MCF 10A (cell line): Measurements from ENCODE around the gene APOL1. TPM values are rescaled to one million over a fixed set of nuclear protein-coding genes. Genes with fewer than 3 reads are reported as not detected.

ENCODE experiments used
- BruUV-seq: library from RNA; stranded (reverse); fragments of 400-500 nt; replicated peaks from 2 replicates; lab custom pipeline; 2021; lab: Mats Ljungman, UMichigan
- CTCF ChIA-PET: fragments of 300-600 bp; sonication (Branson Sonifier 250); formaldehyde crosslinking; extraction: SDS; loops from one replicate; lab custom pipeline; 2021; ENCODE audit warnings: antibody characterized with exemption, inconsistent platforms; lab: Yijun Ruan, JAX
- POLR2A ChIA-PET: fragments of 300-600, 350-650 bp; sonication (Branson Sonifier 250); formaldehyde crosslinking; extraction: SDS; loops from one replicate; lab custom pipeline; 2020; ENCODE audit warnings: antibody characterized with exemption, inconsistent platforms; lab: Yijun Ruan, JAX
- DNase-seq: peaks from one replicate; pipeline ENCODE4 v3.0.0-alpha.2; 2018; ENCODE audit not compliant: unreplicated experiment
- H3K27ac Mint-ChIP-seq: one replicate; pipeline ENCODE4 v1.8.0; 2022; ENCODE audit warnings: mild to moderate bottlenecking, low read depth, mixed read lengths; ENCODE audit not compliant: unreplicated experiment
- H3K27me3 Mint-ChIP-seq: one replicate; pipeline ENCODE4 v1.8.0; 2022; ENCODE audit warnings: mixed read lengths; ENCODE audit not compliant: insufficient read depth, unreplicated experiment
- H3K36me3 Mint-ChIP-seq: one replicate; pipeline ENCODE4 v1.8.0; 2022; ENCODE audit warnings: mild to moderate bottlenecking, moderate library complexity, mixed read lengths; ENCODE audit not compliant: insufficient read depth, unreplicated experiment
- H3K4me1 Mint-ChIP-seq: one replicate; pipeline ENCODE4 v1.8.0; 2022; ENCODE audit warnings: mixed read lengths; ENCODE audit not compliant: insufficient read depth, unreplicated experiment
- H3K4me3 Mint-ChIP-seq: one replicate; pipeline ENCODE4 v1.8.0; 2022; ENCODE audit warnings: mild to moderate bottlenecking, moderate library complexity, mixed read lengths; ENCODE audit not compliant: unreplicated experiment
- H3K9me3 Mint-ChIP-seq: one replicate; pipeline ENCODE4 v1.8.0; 2022; ENCODE audit warnings: mixed read lengths; ENCODE audit not compliant: unreplicated experiment
- CTCF ChIP-seq: fragments of 200-600 bp; IDR thresholded peaks from one replicate; pipeline ENCODE4 v1.8.0; 2022; ENCODE audit warnings: antibody characterized with exemption, mild to moderate bottlenecking; ENCODE audit not compliant: unreplicated experiment
- intact Hi-C: fragments of 100-400 bp; cut with micrococcal nuclease; formaldehyde crosslinking; loops from 2 replicates; pipeline ENCODE4 v1.14.1; 2022
- total RNA-seq: library from RNA; stranded (reverse); gene quantifications from 2 replicates; pipeline ENCODE4 v1.2.3, GENCODE V29; 2022

The APOL1 gene
- total RNA-seq, 1 experiment from 2014 or later = 0.14 TPM

GRCh38 chr22:36281781-36282327, 28.9 kb downstream of the APOL1 start:
- peaks cover 6% of the 10 kb centered on the region for H3K4me1 Mint-ChIP-seq
- ChIA-PET CTCF (interaction anchor here (0.7 to 1.6 kb wide), 8 partner anchors 19 to 176 kb away, joined by 3 to 7 read pairs (median 4); no protein-coding TSS in a partner anchor), POLR2A (interaction anchor here (0.6 kb wide), 1 partner anchor 130 kb away, joined by 3 read pairs; no protein-coding TSS in a partner anchor)
- peaks cover 85% of the 10 kb centered on the region for H3K36me3 Mint-ChIP-seq
- H3K4me3 Mint-ChIP-seq = no peak overlapping the region
- no peaks in the 10 kb centered on the region for H3K9me3 Mint-ChIP-seq
- H3K27ac Mint-ChIP-seq = no peak overlapping the region
- no TSS peak for BruUV-seq
- DNase-seq = no peak
- no peaks in the 10 kb centered on the region for H3K27me3 Mint-ChIP-seq
- TF ChIP-seq CTCF = no peak
- intact Hi-C loops = no loop called here

GRCh38 chr22:36282328-36282831, 29.4 kb downstream of the APOL1 start:
- intact Hi-C loops = no loop called here
- H3K27me3 Mint-ChIP-seq = no peaks in the 10 kb centered on the region
- no peak for DNase-seq
- no peaks in the 10 kb centered on the region for H3K9me3 Mint-ChIP-seq
- H3K27ac Mint-ChIP-seq = no peak overlapping the region
- no peak for TF ChIP-seq CTCF
- ChIA-PET CTCF (interaction anchor here (1.3 kb wide), 1 partner anchor 19 kb away, joined by 3 read pairs; no protein-coding TSS in a partner anchor), POLR2A (no interaction called here)
- peaks cover 6% of the 10 kb centered on the region for H3K4me1 Mint-ChIP-seq
- H3K36me3 Mint-ChIP-seq = peaks cover 91% of the 10 kb centered on the region
- BruUV-seq = no TSS peak
- no peak overlapping the region for H3K4me3 Mint-ChIP-seq

GRCh38 chr22:36284171-36284571, 31.2 kb downstream of the APOL1 start:
- H3K9me3 Mint-ChIP-seq = no peaks in the 10 kb centered on the region
- TF ChIP-seq CTCF = no peak
- ChIA-PET CTCF (interaction anchor here (0.6 to 1.2 kb wide), 4 partner anchors 17 to 186 kb away, joined by 3 to 4 read pairs (median 3); no protein-coding TSS in a partner anchor), POLR2A (no interaction called here)
- DNase-seq = no peak
- H3K4me1 Mint-ChIP-seq = peaks cover 4% of the 10 kb centered on the region
- H3K27me3 Mint-ChIP-seq = no peaks in the 10 kb centered on the region
- intact Hi-C loops = no loop called here
- peaks cover 100% of the 10 kb centered on the region for H3K36me3 Mint-ChIP-seq
- no peak overlapping the region for H3K27ac Mint-ChIP-seq
- H3K4me3 Mint-ChIP-seq = no peak overlapping the region
- BruUV-seq = no TSS peak

- H3K36me3 Mint-ChIP-seq = peaks cover 100% of the 10 kb centered on the region
- DNase-seq = no peak
- H3K27ac Mint-ChIP-seq = no peak overlapping the region
- intact Hi-C loops = no loop called here
- no peak for TF ChIP-seq CTCF
- BruUV-seq = no TSS peak
- no peaks in the 10 kb centered on the region for H3K27me3 Mint-ChIP-seq
- H3K4me3 Mint-ChIP-seq = no peak overlapping the region
- H3K9me3 Mint-ChIP-seq = no peaks in the 10 kb centered on the region
- H3K4me1 Mint-ChIP-seq = no peaks in the 10 kb centered on the region
- ChIA-PET POLR2A (interaction anchor here (1.1 kb wide), 1 partner anchor 8 kb away, joined by 4 read pairs; no protein-coding TSS in a partner anchor), CTCF (interaction anchor here (0.8 to 3.5 kb wide), 7 partner anchors 10 to 187 kb away, joined by 3 to 18 read pairs (median 3); no protein-coding TSS in a partner anchor)
These were observed 32.1 kb downstream of the APOL1 start for GRCh38 chr22:36285017-36285416.
